ENCODE measurements around the gene SLC22A14. TPM values are rescaled to one million over a fixed set of nuclear protein-coding genes. Genes with fewer than 3 reads are reported as not detected.

The SLC22A14 gene
- total and polyA plus RNA-seq, 10 donors: 0.04 to 0.60 (median 0.18) TPM; not detected in 6

GRCh38 chr3:38364721-38365400 lies 82.8 kb downstream of the SLC22A14 start:
- Histone ChIP-seq H3K27me3 (replicated peaks in 1 of 7) (no peaks in the 10 kb centered on the region), H3K27ac (no peak overlapping the region), H3K4me1 (no peaks in the 10 kb centered on the region), H3K36me3 (peaks cover 0 to 68% (median 0%) of the 10 kb centered on the region in 6 donors), H3K9me3 (peaks cover 0 to 4% (median 0%) of the 10 kb centered on the region in 8 donors), H3K4me3 (no peak overlapping the region)
- WGBS, 5 donors: 84 to 94% (median 88%) methylated on average over 2 to 6 of the region's 6 CpGs
- TF ChIP-seq POLR2A (IDR thresholded peaks at IDR 0.05): no peak
- no peak for TF ChIP-seq POLR2AphosphoS5 (IDR thresholded peaks at IDR 0.05)
- no peak for TF ChIP-seq CTCF (IDR thresholded peaks at IDR 0.05 in 8 of 11, conservative IDR thresholded peaks at IDR 0.05 in 3 of 11)
- intact Hi-C loops (cut with DNase I; ENCODE audit: low total_unique reads): no loop called here
- DNase-seq: no peak

DNA sequence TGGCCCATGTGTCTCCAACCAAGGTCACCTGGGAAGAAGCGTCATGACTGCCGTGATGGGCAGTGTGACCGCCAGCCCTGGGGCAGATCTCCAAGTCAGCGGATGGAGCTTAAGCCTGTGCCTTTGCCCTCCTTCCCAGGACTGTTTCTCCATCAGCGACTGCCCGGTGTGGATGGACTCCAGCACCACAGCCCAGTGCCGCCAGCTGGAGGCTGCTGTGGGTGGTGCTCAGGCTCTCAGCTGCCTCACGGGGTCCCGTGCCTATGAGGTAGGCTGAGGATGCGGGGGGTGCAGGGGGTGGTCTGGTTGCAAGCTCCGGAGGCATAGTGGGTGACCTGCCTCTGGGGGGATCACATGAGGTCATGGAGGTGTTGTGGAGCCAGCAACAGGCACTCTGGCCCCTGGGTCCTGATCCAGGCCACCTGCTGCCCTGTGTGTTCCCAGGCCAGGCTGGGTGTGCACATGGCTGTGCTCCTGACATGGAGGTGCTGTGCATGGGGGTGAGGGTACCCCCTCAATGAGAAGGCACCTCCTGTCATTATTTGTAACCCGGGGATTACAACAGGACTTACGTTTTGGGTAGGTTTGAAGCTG lies 83.5 kb downstream of the SLC22A14 start:
- intact Hi-C loops (cut with DNase I; ENCODE audit: low total_unique reads): no loop called here
- Histone ChIP-seq H3K36me3 (peaks cover 0 to 72% (median 0%) of the 10 kb centered on the region in 6 donors), H3K9me3 (peaks cover 0 to 4% (median 0%) of the 10 kb centered on the region in 8 donors), H3K4me3 (no peak overlapping the region), H3K4me1 (no peaks in the 10 kb centered on the region), H3K27ac (no peak overlapping the region), H3K27me3 (replicated peaks in 1 of 7) (no peaks in the 10 kb centered on the region)
- TF ChIP-seq POLR2AphosphoS5 (IDR thresholded peaks at IDR 0.05) (no peak), CTCF (IDR thresholded peaks at IDR 0.05 in 8 of 11, conservative IDR thresholded peaks at IDR 0.05 in 3 of 11) (no peak), POLR2A (IDR thresholded peaks at IDR 0.05) (no peak)
- no peak for DNase-seq
- 95 to 99% (median 97%) methylated on average over 13 of the region's 13 CpGs for WGBS, 5 donors

DNA sequence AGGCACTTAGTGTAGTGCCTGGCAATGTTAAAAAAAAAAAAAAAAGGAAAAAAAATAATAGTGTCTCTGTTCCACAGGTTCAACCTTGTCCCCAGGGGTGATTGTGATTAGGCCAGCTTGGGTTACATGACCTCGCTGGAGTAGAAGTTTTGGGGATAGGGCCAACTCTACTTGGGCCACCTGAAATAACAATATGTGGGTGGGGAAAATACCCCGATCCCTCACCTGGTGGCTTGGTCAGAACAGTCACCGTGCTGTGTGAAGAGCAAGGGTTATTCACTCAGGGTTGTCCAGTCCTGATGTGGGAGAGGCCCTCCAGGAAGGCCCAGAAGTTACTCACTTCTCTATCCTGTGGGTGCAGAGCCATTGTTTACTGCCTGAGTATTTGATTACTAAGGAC lies 84.0 kb downstream of the SLC22A14 start:
- WGBS, 5 donors: 90 to 98% (median 92%) methylated on average over 3 of the region's 3 CpGs
- no peaks in the 10 kb centered on the region for H3K4me1 ChIP-seq
- intact Hi-C loops (cut with DNase I; ENCODE audit: low total_unique reads): no loop called here
- H3K9me3 ChIP-seq: peaks cover 0 to 4% (median 0%) of the 10 kb centered on the region in 8 donors
- H3K27ac ChIP-seq: no peak overlapping the region
- H3K36me3 ChIP-seq: peaks cover 0 to 76% (median 0%) of the 10 kb centered on the region in 6 donors
- TF ChIP-seq POLR2A (IDR thresholded peaks at IDR 0.05) (no peak), CTCF (IDR thresholded peaks at IDR 0.05 in 8 of 11, conservative IDR thresholded peaks at IDR 0.05 in 3 of 11) (no peak), POLR2AphosphoS5 (IDR thresholded peaks at IDR 0.05) (no peak)
- no peak for DNase-seq
- H3K4me3 ChIP-seq: no peak overlapping the region
- H3K27me3 ChIP-seq (replicated peaks in 1 of 7): no peaks in the 10 kb centered on the region

DNA sequence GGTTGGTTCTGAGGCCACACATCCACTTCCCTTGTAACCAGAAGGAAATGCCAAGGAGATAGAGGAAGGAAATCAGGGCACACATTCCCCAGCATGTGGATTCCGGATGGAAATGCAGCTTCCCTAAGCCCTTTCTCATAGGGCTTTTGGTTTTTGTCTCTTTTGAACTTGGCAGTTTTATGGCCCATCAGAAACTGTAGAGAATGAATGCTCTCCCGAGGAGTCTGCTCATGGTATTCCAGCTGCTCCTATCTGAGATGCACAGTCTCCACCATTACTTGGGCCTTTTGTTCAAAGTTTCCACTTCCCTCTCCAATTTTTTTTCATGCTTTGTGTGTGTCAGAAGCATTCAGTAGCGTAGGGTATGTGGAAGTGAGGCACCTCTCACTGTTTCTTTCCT lies 85.7 kb downstream of the SLC22A14 start:
- 73 to 87% (median 79%) methylated on average over 3 of the region's 3 CpGs for WGBS, 5 donors
- H3K9me3 ChIP-seq: peaks cover 0 to 4% (median 0%) of the 10 kb centered on the region in 8 donors
- intact Hi-C loops (cut with DNase I; ENCODE audit: low total_unique reads): no loop called here

More for the DNA sequence above, 85.7 kb downstream of the SLC22A14 start:
- no peak overlapping the region for H3K27ac ChIP-seq
- no peaks in the 10 kb centered on the region for H3K27me3 ChIP-seq (replicated peaks in 1 of 7)
- H3K4me3 ChIP-seq: no peak overlapping the region
- peaks cover 0 to 80% (median 0%) of the 10 kb centered on the region in 6 donors for H3K36me3 ChIP-seq
- no peak for DNase-seq
- no peaks in the 10 kb centered on the region for H3K4me1 ChIP-seq
- TF ChIP-seq POLR2A (IDR thresholded peaks at IDR 0.05) (no peak), POLR2AphosphoS5 (IDR thresholded peaks at IDR 0.05) (no peak), CTCF (IDR thresholded peaks at IDR 0.05 in 8 of 11, conservative IDR thresholded peaks at IDR 0.05 in 3 of 11) (no peak)

Data from spleen (tissue), 11 donors.